PC-9 (cell line): Measurements from ENCODE around the gene PGRMC2. TPM values are rescaled to one million over a fixed set of nuclear protein-coding genes. Genes with fewer than 3 reads are reported as not detected.

Experiments used
- BruUV-seq: library from RNA; stranded (reverse); fragments of 400-500 nt; replicated peaks from 2 replicates; lab custom pipeline; 2021; lab: Mats Ljungman, UMichigan
- CTCF ChIA-PET: fragments of 300-600 bp; sonication (Branson Sonifier 250); formaldehyde crosslinking; loops from one replicate; lab custom pipeline; 2022; ENCODE audit warnings: antibody characterized with exemption; lab: Charles Lee
- POLR2A ChIA-PET: fragments of 300-600 bp; sonication (Branson Sonifier 250); formaldehyde crosslinking; loops from one replicate; lab custom pipeline; 2022; ENCODE audit warnings: antibody characterized with exemption; ENCODE audit not compliant: unreplicated experiment; lab: Charles Lee
- DNase-seq, 2 experiments: peaks; one replicate each; pipeline versions ENCODE4 v3.0.0 to v3.0.0-alpha.2; 2015 to 2022; ENCODE audit warnings: mixed read lengths in 1 of 2
- H2AFZ ChIP-seq: fragments of 200-600 bp; sonication (generic); 2 replicates; pipeline ENCODE4 v1.8.1; 2017; ENCODE audit warnings: antibody characterized with exemption
- H3F3A ChIP-seq: fragments of 200-600 bp; sonication (generic); 2 replicates; pipeline ENCODE4 v1.8.1; 2017; ENCODE audit warnings: antibody characterized with exemption, mild to moderate bottlenecking, low read depth; ENCODE audit not compliant: insufficient read depth
- H3K27ac ChIP-seq: fragments of 200-600 bp; sonication (generic); 2 replicates; pipeline ENCODE4 v1.6.1; 2016; ENCODE audit warnings: mixed run types
- H3K27me3 ChIP-seq: fragments of 200-600 bp; sonication (generic); 2 replicates; pipeline ENCODE4 v1.6.1; 2016; ENCODE audit warnings: low read depth, mixed run types; ENCODE audit not compliant: insufficient read depth
- H3K36me3 ChIP-seq: fragments of 200-600 bp; sonication (generic); 2 replicates; pipeline ENCODE4 v1.6.1; 2016; ENCODE audit warnings: low read depth, mixed run types
- H3K4me1 ChIP-seq: fragments of 200-600 bp; sonication (generic); replicated peaks from 2 replicates; pipeline ENCODE4 v1.6.1; 2016; ENCODE audit warnings: mixed run types; ENCODE audit not compliant: insufficient read depth
- H3K4me2 ChIP-seq: fragments of 200-600 bp; sonication (generic); 2 replicates; pipeline ENCODE4 v1.6.1; 2017; ENCODE audit warnings: mixed run types
- H3K4me3 ChIP-seq: fragments of 200-600 bp; sonication (generic); 2 replicates; pipeline ENCODE4 v1.6.1; 2016; ENCODE audit warnings: mixed run types
- H3K79me2 ChIP-seq: fragments of 200-600 bp; sonication (generic); 2 replicates; pipeline ENCODE4 v1.6.1; 2017; ENCODE audit warnings: low read depth, mixed run types
- H3K9me2 ChIP-seq: fragments of 200-600 bp; sonication (generic); 2 replicates; pipeline ENCODE4 v1.8.1; 2017; ENCODE audit warnings: mild to moderate bottlenecking; ENCODE audit not compliant: insufficient read depth
- H3K9me3 ChIP-seq: fragments of 200-600 bp; sonication (generic); 2 replicates; pipeline ENCODE4 v1.8.1; 2016; ENCODE audit warnings: low read depth; ENCODE audit not compliant: insufficient read depth
- H4K20me1 ChIP-seq: fragments of 200-600 bp; sonication (generic); 2 replicates; pipeline ENCODE4 v1.8.1; 2017; ENCODE audit not compliant: insufficient read depth
- CTCF ChIP-seq: fragments of 200-600 bp; sonication (generic); conservative IDR thresholded peaks from 2 replicates; pipeline ENCODE4 v1.6.1; 2017; ENCODE audit warnings: mixed run types, antibody characterized with exemption, mild to moderate bottlenecking, moderate library complexity
- EZH2 ChIP-seq: fragments of 200-600 bp; sonication (generic); IDR thresholded peaks from 2 replicates; pipeline ENCODE4 v1.8.0; 2017; ENCODE audit warnings: antibody characterized with exemption, low read depth
- intact Hi-C: fragments of 100-400 bp; cut with micrococcal nuclease; formaldehyde crosslinking; loops from one replicate; pipeline ENCODE4 v1.10.0; 2022; ENCODE audit not compliant: unreplicated experiment
- total RNA-seq: library from RNA; stranded (reverse); gene quantifications from 2 replicates; pipeline ENCODE4 v1.2.3, GENCODE V29; 2021

Gene PGRMC2
- total RNA-seq, 1 experiment from 2014 or later: 105 TPM

DNA sequence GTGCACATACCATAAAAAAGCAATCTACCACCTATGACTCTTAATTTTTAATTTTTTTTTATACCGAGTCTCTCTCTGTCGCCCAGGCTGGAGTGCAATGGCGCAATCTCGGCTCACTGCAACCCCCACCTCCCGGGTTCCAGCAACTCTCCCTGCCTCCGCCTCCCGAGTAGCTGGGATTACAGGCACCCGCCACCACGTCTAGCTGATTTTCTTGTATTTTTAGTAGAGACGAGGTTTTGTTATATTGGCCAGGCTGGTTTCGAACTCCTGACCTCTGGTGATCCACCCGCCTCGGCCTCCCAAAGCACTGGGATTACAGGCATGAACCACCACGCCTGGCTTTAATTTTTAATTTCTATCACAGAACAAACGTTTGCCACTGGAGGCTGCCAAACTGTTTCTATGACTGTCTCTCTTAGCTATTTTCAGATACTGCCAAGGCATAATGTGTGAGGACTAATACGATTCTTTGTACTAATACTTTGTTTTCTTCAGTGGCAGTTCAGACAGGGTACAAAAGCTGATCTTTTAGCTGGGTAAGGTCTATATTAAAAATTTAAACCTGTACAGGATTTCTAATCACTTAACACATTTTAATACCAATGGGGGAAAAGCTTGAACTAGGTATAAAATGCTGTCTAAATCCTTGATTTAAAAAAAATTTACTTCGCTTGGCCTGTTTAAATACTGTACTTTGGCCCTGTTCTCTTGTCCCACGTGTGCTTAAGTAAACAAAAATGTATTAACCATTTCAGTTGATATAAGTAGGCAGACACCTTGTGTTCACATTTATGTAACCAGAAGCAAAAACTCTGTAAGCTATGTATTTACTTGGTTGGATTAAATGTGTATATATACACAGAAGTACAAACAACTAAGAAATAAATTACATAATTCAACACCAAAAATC is 2.3 kb downstream of the PGRMC2 start:
- no TSS peak for BruUV-seq
- Histone ChIP-seq H3K4me1 (peaks cover 28% of the 10 kb centered on the region), H3K79me2 (peaks cover 67% of the 10 kb centered on the region), H3K4me3 (peak overlapping the region; percentile 87), H4K20me1 (no peaks in the 10 kb centered on the region), H3K27me3 (no peaks in the 10 kb centered on the region), H3F3A (0 out of 2 replicates have a peak, but pooled peaks cover 3% of the 10 kb centered on the region), H3K27ac (peak overlapping the region; percentile 88; the same call in 1 of the 2 replicates), H3K4me2 (peak overlapping the region; percentile 87), H3K9me3 (no peaks in the 10 kb centered on the region), H3K9me2 (no peaks in the 10 kb centered on the region; the same call in 1 of the 2 replicates), H2AFZ (no peak overlapping the region), H3K36me3 (peaks cover 19% of the 10 kb centered on the region)
- DNase-seq: no peak
- ChIA-PET CTCF (no interaction called here), POLR2A (interaction anchor here (0.5 to 1.1 kb wide), 3 partner anchors 26 to 477 kb away, joined by 3 to 12 read pairs (median 4); no protein-coding TSS in a partner anchor)
- intact Hi-C loops: loop anchor here (5.0 kb wide), 2 partner anchors 43 to 242 kb away; no protein-coding TSS in a partner anchor
- TF ChIP-seq EZH2 (no peak), CTCF (no peak)

GRCh38 chr4:128284317-128284716 is 3.3 kb downstream of the PGRMC2 start:
- no TSS peak for BruUV-seq
- intact Hi-C loops: no loop called here
- Histone ChIP-seq H3K27me3 (no peaks in the 10 kb centered on the region), H3K9me3 (no peaks in the 10 kb centered on the region), H4K20me1 (no peaks in the 10 kb centered on the region), H2AFZ (no peak overlapping the region), H3F3A (0 out of 2 replicates have a peak, but pooled peaks cover 3% of the 10 kb centered on the region), H3K36me3 (peaks cover 26% of the 10 kb centered on the region), H3K4me1 (peaks cover 24% of the 10 kb centered on the region), H3K4me3 (peak overlapping the region; percentile 87; the same call in 1 of the 2 replicates), H3K4me2 (peak overlapping the region; percentile 87; the same call in 1 of the 2 replicates), H3K9me2 (no peaks in the 10 kb centered on the region; the same call in 1 of the 2 replicates), H3K27ac (no peak overlapping the region), H3K79me2 (peaks cover 76% of the 10 kb centered on the region)
- CTCF ChIA-PET: no interaction called here
- TF ChIP-seq EZH2 (no peak), CTCF (no peak)
- POLR2A ChIA-PET: no interaction called here
- DNase-seq: no peak

- H3K36me3 ChIP-seq: peaks cover 28% of the 10 kb centered on the region
- DNase-seq: no peak
- no peak overlapping the region for H2AFZ ChIP-seq
- H3K4me3 ChIP-seq: no peak overlapping the region
- TF ChIP-seq CTCF: no peak
- no peak for TF ChIP-seq EZH2
- 0 out of 2 replicates have a peak, but pooled peaks cover 3% of the 10 kb centered on the region for H3F3A ChIP-seq
- no peaks in the 10 kb centered on the region for H4K20me1 ChIP-seq
- peaks cover 18% of the 10 kb centered on the region for H3K4me1 ChIP-seq
- POLR2A ChIA-PET: interaction anchor here (0.6 kb wide), 1 partner anchor 60 kb away, joined by 5 read pairs; no protein-coding TSS in a partner anchor
- H3K27me3 ChIP-seq: no peaks in the 10 kb centered on the region
- CTCF ChIA-PET: interaction anchor here (0.6 kb wide), 2 partner anchors 11 to 23 kb away, joined by 4 read pairs; no protein-coding TSS in a partner anchor
- no peak overlapping the region for H3K27ac ChIP-seq
- peaks cover 88% of the 10 kb centered on the region for H3K79me2 ChIP-seq
- no peak overlapping the region for H3K4me2 ChIP-seq
- BruUV-seq: no TSS peak
- H3K9me3 ChIP-seq: no peaks in the 10 kb centered on the region
- no peaks in the 10 kb centered on the region; the same call in 1 of the 2 replicates for H3K9me2 ChIP-seq
- intact Hi-C loops: no loop called here
Measured at GRCh38 chr4:128283071-128283470, 4.5 kb downstream of the PGRMC2 start.
